KG1 (cell line): ENCODE measurements around the gene CCDC112.
"Not testable (repeated sequence)": the region's sequence is repeated elsewhere in the genome, so short reads cannot be mapped to it uniquely, and the experiment has no call there.

ENCODE experiments used
- DNase-seq: peaks from one replicate; lab custom pipeline; 2025; lab: John Stamatoyannopoulos, UW

CCDC112 gene

GRCh38 chr5:115296124-115297022 lies at the start of gene CCDC112:
CCDC112 (minus strand) TSS chr5:115296654; CDS start chr5:115296543, 111 bp downstream.
- DNase-seq, result peak; percentile 3

- DNase-seq, result no peak
Observed at GRCh38 chr5:115345344-115345743, 48.9 kb upstream of the CCDC112 start.

- DNase-seq, result no peak
Observed at GRCh38 chr5:115343855-115344254, 47.4 kb upstream of the CCDC112 start.

- DNase-seq, result no peak
Observed at GRCh38 chr5:115342590-115343377, 46.3 kb upstream of the CCDC112 start.

- DNase-seq, result no peak
Observed at GRCh38 chr5:115341745-115342144, 45.3 kb upstream of the CCDC112 start.

- DNase-seq, result no peak
Observed at GRCh38 chr5:115338851-115339250, 42.4 kb upstream of the CCDC112 start.

GRCh38 chr5:115337882-115338281 lies 41.4 kb upstream of the CCDC112 start:
- DNase-seq, result no peak

- DNase-seq, result no peak
Observed at GRCh38 chr5:115336964-115337363, 40.5 kb upstream of the CCDC112 start.

GRCh38 chr5:115336201-115336720 lies 39.8 kb upstream of the CCDC112 start:
- no peak for DNase-seq

- DNase-seq, result no peak
Observed at GRCh38 chr5:115335301-115335700, 38.8 kb upstream of the CCDC112 start.

GRCh38 chr5:115333164-115333563 lies 36.7 kb upstream of the CCDC112 start:
- DNase-seq, result no peak

- no peak for DNase-seq
Observed at GRCh38 chr5:115330830-115331229, 34.4 kb upstream of the CCDC112 start.

- no peak for DNase-seq
Observed at GRCh38 chr5:115329475-115329874, 33.0 kb upstream of the CCDC112 start.

- not testable (repeated sequence) for DNase-seq
Observed at GRCh38 chr5:115328617-115329274, 32.3 kb upstream of the CCDC112 start.

- DNase-seq, result no peak
Observed at GRCh38 chr5:115325296-115325959, 29.0 kb upstream of the CCDC112 start.

- DNase-seq, result no peak
Observed at GRCh38 chr5:115324021-115324420, 27.6 kb upstream of the CCDC112 start.

- no peak for DNase-seq
Observed at GRCh38 chr5:115322729-115323128, 26.3 kb upstream of the CCDC112 start.

- no peak for DNase-seq
Observed at GRCh38 chr5:115321309-115321708, 24.9 kb upstream of the CCDC112 start.

- DNase-seq, result no peak
Observed at GRCh38 chr5:115320515-115320914, 24.1 kb upstream of the CCDC112 start.

GRCh38 chr5:115320006-115320405 lies 23.6 kb upstream of the CCDC112 start:
- no peak for DNase-seq

- no peak for DNase-seq
Observed at GRCh38 chr5:115319007-115319406, 22.6 kb upstream of the CCDC112 start.

GRCh38 chr5:115317736-115318135 lies 21.3 kb upstream of the CCDC112 start:
- DNase-seq, result no peak
